PC-3 (cell line): ENCODE measurements around the gene RIMKLB. TPM values are rescaled to one million over a fixed set of nuclear protein-coding genes. Genes with fewer than 3 reads are reported as not detected.
"Not testable (repeated sequence)": the region's sequence is repeated elsewhere in the genome, so short reads cannot be mapped to it uniquely, and the experiment has no call there.

Experiments used
- ATAC-seq: fragments of 200-7000 bp; cut with Tn5 transposase; 2 replicates; pipeline ENCODE4 v1.9.1; 2020; ENCODE audit warnings: mild to moderate bottlenecking, moderate library complexity
- BruUV-seq: library from RNA; stranded (reverse); fragments of 400-500 nt; replicated peaks from 2 replicates; lab custom pipeline; 2021; lab: Mats Ljungman, UMichigan
- CTCF ChIA-PET: fragments of 300-600 bp; sonication (Branson Sonifier 250); formaldehyde crosslinking; loops from one replicate; lab custom pipeline; 2022; ENCODE audit warnings: antibody characterized with exemption; lab: Charles Lee
- POLR2A ChIA-PET: fragments of 300-600 bp; sonication (Branson Sonifier 250); formaldehyde crosslinking; loops from one replicate; lab custom pipeline; 2022; ENCODE audit warnings: antibody characterized with exemption; ENCODE audit not compliant: unreplicated experiment; lab: Charles Lee
- DNase-seq: peaks from one replicate; pipeline ENCODE4 v3.0.0-alpha.2; 2015
- H2AFZ ChIP-seq: fragments of 300-600 bp; sonication (generic); 2 replicates; pipeline ENCODE4 v1.6.0; 2016; ENCODE audit warnings: antibody characterized with exemption, low read length
- H3F3A ChIP-seq: fragments of 300-600 bp; sonication (generic); one replicate; pipeline ENCODE4 v1.6.0; 2017; ENCODE audit warnings: antibody characterized with exemption, low read length, control low read depth, mild to moderate bottlenecking; ENCODE audit not compliant: unreplicated experiment
- H3K27ac ChIP-seq: fragments of 300-600 bp; sonication (generic); 2 replicates; pipeline ENCODE4 v1.5.1; 2016; ENCODE audit warnings: mild to moderate bottlenecking, low read length
- H3K27me3 ChIP-seq: fragments of 300-600 bp; sonication (generic); 2 replicates; pipeline ENCODE4 v1.6.1; 2016; ENCODE audit warnings: low read length, mixed read lengths
- H3K36me3 ChIP-seq: fragments of 300-600 bp; sonication (generic); 2 replicates; pipeline ENCODE4 v1.6.1; 2016; ENCODE audit warnings: low read depth, mixed run types, low read length, mixed read lengths
- H3K4me1 ChIP-seq: fragments of 300-600 bp; sonication (generic); 2 replicates; pipeline ENCODE4 v1.5.1; 2016; ENCODE audit warnings: low read length; ENCODE audit not compliant: insufficient read depth
- H3K4me2 ChIP-seq: fragments of 300-600 bp; sonication (generic); 2 replicates; pipeline ENCODE4 v1.6.0; 2016; ENCODE audit warnings: low read length
- H3K4me3 ChIP-seq: fragments of 300-600 bp; sonication (generic); 2 replicates; pipeline ENCODE4 v1.5.1; 2016; ENCODE audit warnings: mild to moderate bottlenecking, low read length, mixed read lengths
- H3K79me2 ChIP-seq: fragments of 300-600 bp; sonication (generic); 2 replicates; pipeline ENCODE4 v1.6.1; 2017; ENCODE audit warnings: low read length, mixed read lengths
- H3K9ac ChIP-seq: fragments of 300-600 bp; sonication (generic); 2 replicates; pipeline ENCODE4 v1.6.0; 2016; ENCODE audit warnings: mild to moderate bottlenecking, low read length
- H3K9me2 ChIP-seq: fragments of 300-600 bp; sonication (generic); replicated peaks from 2 replicates; pipeline ENCODE4 v1.6.1; 2016; ENCODE audit warnings: mixed run types, low read length, mixed read lengths
- H3K9me3 ChIP-seq: fragments of 300-600 bp; sonication (generic); 2 replicates; pipeline ENCODE4 v1.6.1; 2016; ENCODE audit warnings: low read length, mixed read lengths
- H4K20me1 ChIP-seq: fragments of 300-600 bp; sonication (generic); 2 replicates; pipeline ENCODE4 v1.6.1; 2016; ENCODE audit warnings: low read length, mixed read lengths
- intact Hi-C: fragments of 100-400 bp; cut with micrococcal nuclease; formaldehyde crosslinking; loops from 2 replicates; pipeline ENCODE4 v1.9.0; 2023
- total RNA-seq: library from RNA; depleted of rRNA; stranded (reverse); fragments of >200 nt; gene quantifications from 2 replicates; pipeline ENCODE4 v1.2.3, GENCODE V29; 2014

Gene RIMKLB
- total RNA-seq, 1 experiment from 2014 or later: 1.3 TPM

- H3K9ac ChIP-seq, H3K4me1 ChIP-seq, BruUV-seq, H3F3A ChIP-seq, DNase-seq, H3K36me3 ChIP-seq, H2AFZ ChIP-seq, H3K9me3 ChIP-seq, intact Hi-C loops, H3K4me2 ChIP-seq, POLR2A ChIA-PET, H3K4me3 ChIP-seq, H4K20me1 ChIP-seq, ATAC-seq, H3K9me2 ChIP-seq, H3K27me3 ChIP-seq, CTCF ChIA-PET, H3K79me2 ChIP-seq, H3K27ac ChIP-seq: not testable (repeated sequence)
Observed at GRCh38 chr12:8788706-8789105, 90.9 kb downstream of the RIMKLB start.

- intact Hi-C loops, H3K4me1 ChIP-seq, H3K9ac ChIP-seq: not testable (repeated sequence)
Observed at GRCh38 chr12:8789341-8790013, 91.7 kb downstream of the RIMKLB start.

GRCh38 chr12:8793226-8793625 lies 95.4 kb downstream of the RIMKLB start:
- ATAC-seq, H3K4me2 ChIP-seq, BruUV-seq, DNase-seq, H3K27ac ChIP-seq, H2AFZ ChIP-seq, POLR2A ChIA-PET, H3K9me2 ChIP-seq, H3K36me3 ChIP-seq, H4K20me1 ChIP-seq, H3K27me3 ChIP-seq, H3K9me3 ChIP-seq, H3K79me2 ChIP-seq, CTCF ChIA-PET, H3K9ac ChIP-seq, H3K4me3 ChIP-seq, H3K4me1 ChIP-seq, intact Hi-C loops, H3F3A ChIP-seq: not testable (repeated sequence)

More at GRCh38 chr12:8789341-8790013, 91.7 kb downstream of the RIMKLB start:
- CTCF ChIA-PET, H2AFZ ChIP-seq, H3K36me3 ChIP-seq, DNase-seq, BruUV-seq, H3K27me3 ChIP-seq, H3K4me3 ChIP-seq, H3K4me2 ChIP-seq, POLR2A ChIA-PET, H3F3A ChIP-seq, H3K9me2 ChIP-seq, H3K79me2 ChIP-seq, H3K9me3 ChIP-seq, H4K20me1 ChIP-seq, H3K27ac ChIP-seq, ATAC-seq: not testable (repeated sequence)

- H3K36me3 ChIP-seq, DNase-seq, ATAC-seq, H3K4me2 ChIP-seq, H3K4me1 ChIP-seq, H3K9me2 ChIP-seq, H3K79me2 ChIP-seq, H3K9ac ChIP-seq, intact Hi-C loops, H2AFZ ChIP-seq, H3F3A ChIP-seq, H3K4me3 ChIP-seq, POLR2A ChIA-PET, H3K27ac ChIP-seq, H3K27me3 ChIP-seq, BruUV-seq, H3K9me3 ChIP-seq, CTCF ChIA-PET, H4K20me1 ChIP-seq: not testable (repeated sequence)
Observed at GRCh38 chr12:8794611-8795010, 96.8 kb downstream of the RIMKLB start.
